IMR-90 (cell line): ENCODE data around the gene HCN4. TPM values are rescaled to one million over a fixed set of nuclear protein-coding genes. Genes with fewer than 3 reads are reported as not detected.

Experiments used
- ATAC-seq: fragments of 200-7000 bp; cut with Tn5 transposase; 2 replicates; pipeline ENCODE4 v1.9.1; 2020; ENCODE audit warnings: low read depth, mild to moderate bottlenecking, moderate library complexity
- BruUV-seq: library from RNA; stranded (reverse); fragments of 400-500 nt; replicated peaks from 2 replicates; lab custom pipeline; 2021; lab: Mats Ljungman, UMichigan
- CTCF ChIA-PET: fragments of 300-600 bp; formaldehyde crosslinking; extraction: SDS; loops from one replicate; lab custom pipeline; 2021; ENCODE audit warnings: antibody characterized with exemption; lab: Yijun Ruan, JAX
- POLR2A ChIA-PET: fragments of 300-600 bp; sonication (Branson Sonifier 250); formaldehyde crosslinking; loops from one replicate; lab custom pipeline; 2022; ENCODE audit warnings: antibody characterized with exemption; ENCODE audit not compliant: unreplicated experiment; lab: Charles Lee
- DNase-seq: peaks from one replicate; pipeline ENCODE4 v3.0.0; 2013
- H2AFZ ChIP-seq: replicated peaks from 2 replicates; pipeline ENCODE3; 2013; ENCODE audit warnings: low read length, mild to moderate bottlenecking; ENCODE audit not compliant: poor library complexity
- H2AK5ac ChIP-seq: 2 replicates; pipeline ENCODE4 v1.6.1; 2013; ENCODE audit warnings: low read depth, low read length, inconsistent platforms
- H2AK9ac ChIP-seq: replicated peaks from 2 replicates; pipeline ENCODE3; 2013; ENCODE audit warnings: mild to moderate bottlenecking, low read depth, low read length, moderate library complexity; ENCODE audit not compliant: poor library complexity
- H2BK120ac ChIP-seq: 2 replicates; pipeline ENCODE4 v1.6.1; 2013; ENCODE audit warnings: low read depth, low read length, inconsistent platforms
- H2BK15ac ChIP-seq: 3 replicates; pipeline ENCODE4 v1.6.1; 2013; ENCODE audit warnings: low read depth, low read length, inconsistent platforms
- H2BK20ac ChIP-seq: 2 replicates; pipeline ENCODE4 v1.6.1; 2013; ENCODE audit warnings: low read depth, mild to moderate bottlenecking, inconsistent platforms, low read length, moderate library complexity
- H2BK5ac ChIP-seq: 2 replicates; pipeline ENCODE4 v1.6.1; 2013; ENCODE audit warnings: mild to moderate bottlenecking, low read depth, low read length, inconsistent platforms; ENCODE audit not compliant: poor library complexity, severe bottlenecking
- H3K14ac ChIP-seq: replicated peaks from 2 replicates; pipeline ENCODE4 v1.6.1; 2013; ENCODE audit warnings: low read depth, low read length, inconsistent platforms
- H3K18ac ChIP-seq: 2 replicates; pipeline ENCODE4 v1.6.1; 2013; ENCODE audit warnings: low read depth, low read length, control low read depth
- H3K23ac ChIP-seq: 2 replicates; pipeline ENCODE4 v1.6.1; 2013; ENCODE audit warnings: low read depth, low read length, inconsistent platforms
- H3K27ac ChIP-seq: 2 replicates; pipeline ENCODE4 v1.5.1; 2013; ENCODE audit warnings: mild to moderate bottlenecking, control low read depth, low read length; ENCODE audit not compliant: insufficient read depth
- H3K27me3 ChIP-seq: 2 replicates; pipeline ENCODE4 v1.6.1; 2013; ENCODE audit warnings: low read length; ENCODE audit not compliant: control insufficient read depth, insufficient read depth
- H3K36me3 ChIP-seq: 2 replicates; pipeline ENCODE4 v1.6.1; 2013; ENCODE audit warnings: low read length, mixed read lengths; ENCODE audit not compliant: control insufficient read depth, insufficient read depth
- H3K4ac ChIP-seq: 2 replicates; pipeline ENCODE4 v1.6.1; 2013; ENCODE audit warnings: low read depth, low read length, inconsistent platforms
- H3K4me1 ChIP-seq: 2 replicates; pipeline ENCODE4 v1.6.1; 2013; ENCODE audit warnings: low read length, mixed read lengths; ENCODE audit not compliant: control insufficient read depth, insufficient read depth
- H3K4me2 ChIP-seq: 2 replicates; pipeline ENCODE4 v1.6.1; 2013; ENCODE audit warnings: low read depth, mild to moderate bottlenecking, control low read depth, low read length, moderate library complexity
- H3K4me3 ChIP-seq: 2 replicates; pipeline ENCODE4 v1.5.1; 2013; ENCODE audit warnings: low read depth, mild to moderate bottlenecking, control low read depth, low read length, moderate library complexity; ENCODE audit not compliant: insufficient read depth
- H3K56ac ChIP-seq: 2 replicates; pipeline ENCODE4 v1.6.1; 2013; ENCODE audit warnings: low read length, inconsistent platforms; ENCODE audit not compliant: insufficient read depth; ENCODE audit errors: extremely low read depth
- H3K79me1 ChIP-seq, 2 experiments: 2 replicates each; pipeline ENCODE4 v1.6.1; 2013; ENCODE audit warnings: low read length in 2 of 2, inconsistent platforms in 1 of 2, low read depth in 1 of 2
- H3K9ac ChIP-seq: 2 replicates; pipeline ENCODE4 v1.6.1; 2013; ENCODE audit warnings: low read depth, low read length, control low read depth
- H3K9me1 ChIP-seq: 2 replicates; pipeline ENCODE4 v1.6.1; 2013; ENCODE audit warnings: low read length, inconsistent platforms; ENCODE audit not compliant: insufficient read depth
- H3K9me3 ChIP-seq: 2 replicates; pipeline ENCODE4 v1.6.1; 2013; ENCODE audit warnings: low read length; ENCODE audit not compliant: control insufficient read depth, insufficient read depth
- H4K20me1 ChIP-seq: 2 replicates; pipeline ENCODE4 v1.6.1; 2013; ENCODE audit warnings: low read length, inconsistent platforms; ENCODE audit not compliant: insufficient read depth
- H4K5ac ChIP-seq: 2 replicates; pipeline ENCODE4 v1.6.1; 2013; ENCODE audit warnings: mild to moderate bottlenecking, low read depth, low read length, control low read depth
- H4K8ac ChIP-seq, 2 experiments: 2 replicates each; pipeline ENCODE4 v1.6.1; 2013; ENCODE audit warnings: low read depth in 2 of 2, low read length in 2 of 2, control low read depth in 1 of 2, inconsistent platforms in 1 of 2
- H4K91ac ChIP-seq: 2 replicates; pipeline ENCODE4 v1.6.1; 2013; ENCODE audit warnings: low read depth, low read length, inconsistent platforms; ENCODE audit not compliant: insufficient read depth
- BHLHE40 ChIP-seq: fragments of 150-350 bp; IDR thresholded peaks from 2 replicates; pipeline ENCODE4 v1.6.1; 2016; ENCODE audit warnings: mild to moderate bottlenecking, low read depth, low read length
- CEBPB ChIP-seq: IDR thresholded peaks from 2 replicates; pipeline ENCODE4 v1.6.1; 2012; ENCODE audit warnings: low read depth, low read length, improper control_type of control experiment
- CHD1 ChIP-seq: IDR thresholded peaks from 2 replicates; pipeline ENCODE4 v1.6.1; 2012; ENCODE audit warnings: low read depth, low read length, improper control_type of control experiment
- CTCF ChIP-seq: conservative IDR thresholded peaks from 2 replicates; pipeline ENCODE4 v1.5.1; 2012; ENCODE audit warnings: mild to moderate bottlenecking, low read depth, low read length, improper control_type of control experiment
- ELK1 ChIP-seq: fragments of 150-350 bp; IDR thresholded peaks from 2 replicates; pipeline ENCODE4 v1.6.1; 2016; ENCODE audit warnings: low read depth, mild to moderate bottlenecking, low read length, moderate library complexity, borderline replicate concordance
- FOS ChIP-seq: fragments of 150-350 bp; IDR thresholded peaks from 2 replicates; pipeline ENCODE4 v1.6.1; 2016; ENCODE audit warnings: low read depth, low read length
- MAFK ChIP-seq: IDR thresholded peaks from 2 replicates; pipeline ENCODE4 v1.6.1; 2012; ENCODE audit warnings: low read depth, low read length, improper control_type of control experiment
- MAZ ChIP-seq: IDR thresholded peaks from 2 replicates; pipeline ENCODE4 v1.6.1; 2012; ENCODE audit warnings: low read depth, mild to moderate bottlenecking, low read length, improper control_type of control experiment, moderate library complexity, borderline replicate concordance
- MXI1 ChIP-seq: IDR thresholded peaks from 2 replicates; pipeline ENCODE4 v1.6.1; 2012; ENCODE audit warnings: low read depth, mild to moderate bottlenecking, low read length, moderate library complexity, borderline replicate concordance
- NFE2L2 ChIP-seq: fragments of 150-350 bp; IDR thresholded peaks from 2 replicates; pipeline ENCODE4 v1.6.1; 2016; ENCODE audit warnings: low read depth, mild to moderate bottlenecking, low read length
- POLR2A ChIP-seq: IDR thresholded peaks from 2 replicates; pipeline ENCODE4 v1.6.1; 2012; ENCODE audit warnings: mild to moderate bottlenecking, low read depth, low read length
- RAD21 ChIP-seq: IDR thresholded peaks from 2 replicates; pipeline ENCODE4 v1.6.1; 2012; ENCODE audit warnings: low read length, improper control_type of control experiment
- RCOR1 ChIP-seq: IDR thresholded peaks from 2 replicates; pipeline ENCODE4 v1.6.1; 2012; ENCODE audit warnings: mild to moderate bottlenecking, low read length, improper control_type of control experiment; ENCODE audit not compliant: insufficient replicate concordance
- RFX5 ChIP-seq: IDR thresholded peaks from 2 replicates; pipeline ENCODE4 v1.8.0; 2012; ENCODE audit warnings: low read depth, mild to moderate bottlenecking, low read length, moderate library complexity
- SMC3 ChIP-seq: fragments of 150-350 bp; IDR thresholded peaks from 2 replicates; pipeline ENCODE4 v1.6.1; 2016; ENCODE audit warnings: low read depth, mild to moderate bottlenecking, antibody characterized with exemption, low read length, moderate library complexity
- USF2 ChIP-seq: fragments of 150-350 bp; IDR thresholded peaks from 2 replicates; pipeline ENCODE4 v1.6.1; 2017; ENCODE audit warnings: mild to moderate bottlenecking, antibody characterized with exemption, low read length, low read depth
- WGBS, 2 experiments: methylation state at CpG; one replicate each; pipeline versions ENCODE4 v1.1.5 to v1.1.7; 2013; ENCODE audit warnings: missing lambda C conversion rate in 2 of 2; ENCODE audit not compliant: insufficient read length in 1 of 2; ENCODE audit errors: extremely low coverage in 2 of 2; 5-methylcytosine and 5-hydroxymethylcytosine counted together
- dilution Hi-C: fragments of 300-500 bp; cut with HindIII; formaldehyde crosslinking; loops from one replicate; pipeline ENCODE4 v1.14.3; 2018; ENCODE audit warnings: low sequenced_read_pairs; ENCODE audit not compliant: unreplicated experiment
- in situ Hi-C: fragments of 300-500 bp; cut with MboI; formaldehyde crosslinking; loops from 3 replicates; pipeline ENCODE4 v1.14.3; 2019; ENCODE audit warnings: low sequenced_read_pairs, inconsistent platforms, mixed read lengths
- intact Hi-C: fragments of 100-400 bp; cut with micrococcal nuclease; formaldehyde crosslinking; loops from 2 replicates; pipeline ENCODE4 v1.10.0; 2022
- polyA plus RNA-seq, 3 experiments: library from polyadenylated mRNA; depleted of rRNA; stranded (reverse); fragments of >200 nt; gene quantifications; 2 replicates each; pipeline ENCODE4 v1.2.3, GENCODE V29; 2012; ENCODE audit warnings: low replicate concordance in 1 of 3
- total RNA-seq: library from RNA; depleted of rRNA; stranded (reverse); fragments of >200 nt; gene quantifications from 2 replicates; pipeline ENCODE4 v1.2.3, GENCODE V29; 2012

HCN4 gene
- total and polyA plus RNA-seq, 2 of the 4 experiments (the other 2 are of a cell fraction): not detected

DNA sequence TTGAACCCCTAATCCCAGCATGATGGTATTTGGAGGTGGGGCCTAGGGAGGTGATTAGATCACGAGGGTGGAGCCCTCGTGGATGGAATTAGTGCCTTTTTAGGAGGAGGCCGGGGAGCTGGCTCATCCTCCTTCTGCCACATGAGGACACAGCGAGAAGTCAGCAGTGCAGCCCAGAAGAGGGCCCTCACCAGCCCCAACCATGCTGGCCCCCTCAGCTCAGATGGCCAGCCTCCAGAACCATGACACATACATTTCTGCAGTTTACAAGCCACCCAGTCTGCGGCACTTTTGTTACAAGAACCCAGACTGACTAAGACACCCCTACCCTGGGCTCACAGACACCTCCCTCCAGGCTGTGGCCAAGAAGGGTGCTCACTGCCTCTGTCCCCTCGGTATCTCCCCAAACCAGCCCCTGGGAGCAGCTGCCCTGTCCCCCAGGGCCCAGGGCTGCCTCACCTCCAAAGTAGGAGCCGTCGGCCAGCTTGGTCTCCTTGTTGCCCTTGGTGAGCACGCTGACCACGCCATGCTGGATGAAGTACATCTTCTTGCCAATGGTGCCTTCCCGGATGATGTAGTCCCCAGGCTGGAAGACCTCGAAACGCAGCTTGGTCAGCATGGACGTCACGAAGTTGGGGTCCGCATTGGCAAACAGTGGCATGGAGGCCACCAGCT, 44.1 kb downstream of the HCN4 start:
- no peak overlapping the region for H3K18ac ChIP-seq
- H3K56ac ChIP-seq: no peak overlapping the region
- no peak overlapping the region for H3K14ac ChIP-seq
- TF ChIP-seq RAD21: no peak
- no peak for TF ChIP-seq NFE2L2
- TF ChIP-seq POLR2A: no peak
- TF ChIP-seq MXI1: no peak
- TF ChIP-seq FOS: no peak
- TF ChIP-seq RFX5: no peak
- no peak for TF ChIP-seq MAFK
- no peak for TF ChIP-seq ELK1
- TF ChIP-seq MAZ: no peak
- no peak for TF ChIP-seq CHD1
- TF ChIP-seq SMC3: no peak
- TF ChIP-seq BHLHE40: no peak
- no peak for TF ChIP-seq CEBPB
- no peak for TF ChIP-seq USF2
- TF ChIP-seq RCOR1: no peak
- no peak for TF ChIP-seq CTCF
- H2BK5ac ChIP-seq: no peak overlapping the region
- no peaks in the 10 kb centered on the region for H3K9me1 ChIP-seq
- no peak overlapping the region for H2AFZ ChIP-seq
- ChIA-PET POLR2A (no interaction called here), CTCF (no interaction called here)
- no TSS peak for BruUV-seq
- H3K27ac ChIP-seq: no peak overlapping the region
- H3K4me2 ChIP-seq: no peak overlapping the region
- no peak overlapping the region for H2BK20ac ChIP-seq
- no peak overlapping the region for H2BK15ac ChIP-seq
- no peak overlapping the region for H3K9ac ChIP-seq
- in situ Hi-C loops: no loop called here
- H3K4me1 ChIP-seq: no peaks in the 10 kb centered on the region
- no peak overlapping the region for H3K23ac ChIP-seq
- H4K8ac ChIP-seq: no peak overlapping the region
- no peaks in the 10 kb centered on the region for H3K79me1 ChIP-seq
- H3K4me3 ChIP-seq: no peak overlapping the region
- H3K9me3 ChIP-seq: no peaks in the 10 kb centered on the region
- no peak overlapping the region for H2BK120ac ChIP-seq
- no peaks in the 10 kb centered on the region for H4K20me1 ChIP-seq
- 98% methylated on average over 6 of the region's 16 CpGs; no CpG with 5 or more reads in 1 of the 2 experiments for WGBS, 2 experiments
- no peaks in the 10 kb centered on the region for H3K36me3 ChIP-seq
- H3K27me3 ChIP-seq: peaks cover 38% of the 10 kb centered on the region
- intact Hi-C loops: no loop called here
- H2AK9ac ChIP-seq: no peak overlapping the region
- H4K91ac ChIP-seq: no peak overlapping the region
- no peak overlapping the region for H3K4ac ChIP-seq
- H4K5ac ChIP-seq: no peak overlapping the region
- H2AK5ac ChIP-seq: no peak overlapping the region
- dilution Hi-C loops: no loop called here
- DNase-seq: no peak
- no peak for ATAC-seq
